H1 (cell line): ENCODE data around the gene HEBP2.

Source experiments
- ASH2L ChIP-seq: fragments of 200-600, 300-600 bp; sonication (generic); IDR thresholded peaks from one replicate; pipeline ENCODE4 v1.7.1; 2017; ENCODE audit warnings: low read length
- CBX8 ChIP-seq: fragments of 300-800, 300-1000 bp; sonication (generic); IDR thresholded peaks from 2 replicates; pipeline ENCODE4 v1.7.1; 2016; ENCODE audit warnings: low read depth, low read length, borderline replicate concordance
- GTF2F1 ChIP-seq: IDR thresholded peaks from 2 replicates; pipeline ENCODE4 v1.6.1; 2012; ENCODE audit warnings: low read depth, low read length, improper control_type of control experiment, borderline replicate concordance
- JUND ChIP-seq: IDR thresholded peaks from 2 replicates; pipeline ENCODE4 v1.6.1; 2011; ENCODE audit warnings: mild to moderate bottlenecking, improper control_type of control experiment, low read length
- NRF1 ChIP-seq: IDR thresholded peaks from 2 replicates; pipeline ENCODE4 v1.6.1; 2011; ENCODE audit warnings: mild to moderate bottlenecking, low read depth, low read length, improper control_type of control experiment
- POLR2A ChIP-seq, 2 experiments: IDR thresholded peaks; 1 replicate in 1 of 2; 2 replicates in 1 of 2; pipeline ENCODE4 v1.6.1; 2011; ENCODE audit warnings: low read depth in 2 of 2, low read length in 2 of 2, mild to moderate bottlenecking in 2 of 2; ENCODE audit errors: control extremely low read depth in 1 of 2
- POLR2AphosphoS5 ChIP-seq: IDR thresholded peaks from 2 replicates; pipeline ENCODE4 v1.6.1; 2011; ENCODE audit warnings: low read depth, low read length
- RFX5 ChIP-seq: IDR thresholded peaks from 2 replicates; pipeline ENCODE4 v1.6.1; 2011; ENCODE audit warnings: low read depth, low read length, improper control_type of control experiment, borderline replicate concordance
- SP1 ChIP-seq: IDR thresholded peaks from 2 replicates; pipeline ENCODE4 v1.6.1; 2011; ENCODE audit warnings: low read depth, low read length
- SUZ12 ChIP-seq: fragments of 200-600 bp; sonication (generic); IDR thresholded peaks from 2 replicates; pipeline ENCODE4 v1.6.1; 2012; ENCODE audit warnings: mild to moderate bottlenecking, inconsistent platforms, low read length, moderate library complexity, mixed read lengths
- TAF1 ChIP-seq: IDR thresholded peaks from 2 replicates; pipeline ENCODE4 v1.6.1; 2011; ENCODE audit warnings: mild to moderate bottlenecking, low read depth, low read length
- TF ChIP-seq, protein P1 (sequence below), 3 experiments: IDR thresholded peaks; 1 replicate in 2 of 3; 2 replicates in 1 of 3; pipeline versions ENCODE4 v1.5.1 to v1.6.1; 2011; ENCODE audit warnings: low read length in 3 of 3, mild to moderate bottlenecking in 3 of 3, inconsistent platforms in 2 of 3, low read depth in 1 of 3, moderate library complexity in 1 of 3; ENCODE audit not compliant: insufficient read depth in 1 of 3; ENCODE audit errors: control extremely low read depth in 1 of 3
- TF ChIP-seq, protein P2 (sequence below): IDR thresholded peaks from 2 replicates; pipeline ENCODE4 v1.6.1; 2011; ENCODE audit warnings: low read length, improper control_type of control experiment
- TF ChIP-seq, protein P3 (sequence below): IDR thresholded peaks from 2 replicates; pipeline ENCODE4 v1.6.1; 2012; ENCODE audit warnings: low read length, inconsistent platforms

DNA sequence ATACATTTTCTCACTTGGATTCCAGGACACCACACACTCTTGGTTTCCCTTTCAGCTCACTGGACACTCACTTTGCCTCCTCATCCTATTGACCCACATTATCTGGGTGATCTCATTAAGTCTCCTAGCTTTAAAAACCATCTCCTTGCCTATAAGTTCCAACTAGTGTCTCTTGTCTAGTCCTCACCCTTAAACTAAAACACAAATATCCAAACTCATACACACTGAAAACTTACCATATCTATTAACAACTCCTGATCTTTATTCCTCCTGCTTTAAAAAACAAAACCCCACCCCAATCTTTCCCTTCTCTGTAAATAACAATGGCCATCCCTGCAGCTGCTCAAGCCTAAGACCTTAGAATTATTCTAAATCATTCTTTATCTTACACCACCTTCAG is 29.8 kb upstream of the HEBP2 start:
- TF ChIP-seq SP1 = no peak
- no peak for TF ChIP-seq SUZ12
- no peak for TF ChIP-seq TAF1
- no peak for TF ChIP-seq POLR2A (IDR thresholded peaks at IDR 0.05; ENCODE audit: control extremely low read depth in 1 of 2, low read depth in 2 of 2, low read length in 2 of 2)
- TF ChIP-seq, protein P1, sequence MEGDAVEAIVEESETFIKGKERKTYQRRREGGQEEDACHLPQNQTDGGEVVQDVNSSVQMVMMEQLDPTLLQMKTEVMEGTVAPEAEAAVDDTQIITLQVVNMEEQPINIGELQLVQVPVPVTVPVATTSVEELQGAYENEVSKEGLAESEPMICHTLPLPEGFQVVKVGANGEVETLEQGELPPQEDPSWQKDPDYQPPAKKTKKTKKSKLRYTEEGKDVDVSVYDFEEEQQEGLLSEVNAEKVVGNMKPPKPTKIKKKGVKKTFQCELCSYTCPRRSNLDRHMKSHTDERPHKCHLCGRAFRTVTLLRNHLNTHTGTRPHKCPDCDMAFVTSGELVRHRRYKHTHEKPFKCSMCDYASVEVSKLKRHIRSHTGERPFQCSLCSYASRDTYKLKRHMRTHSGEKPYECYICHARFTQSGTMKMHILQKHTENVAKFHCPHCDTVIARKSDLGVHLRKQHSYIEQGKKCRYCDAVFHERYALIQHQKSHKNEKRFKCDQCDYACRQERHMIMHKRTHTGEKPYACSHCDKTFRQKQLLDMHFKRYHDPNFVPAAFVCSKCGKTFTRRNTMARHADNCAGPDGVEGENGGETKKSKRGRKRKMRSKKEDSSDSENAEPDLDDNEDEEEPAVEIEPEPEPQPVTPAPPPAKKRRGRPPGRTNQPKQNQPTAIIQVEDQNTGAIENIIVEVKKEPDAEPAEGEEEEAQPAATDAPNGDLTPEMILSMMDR (IDR thresholded peaks at IDR 0.05; ENCODE audit: control extremely low read depth in 1 of 3, insufficient read depth in 1 of 3, low read depth in 1 of 3, low read length in 3 of 3) = no peak
- TF ChIP-seq GTF2F1 = no peak
- no peak for TF ChIP-seq NRF1
- no peak for TF ChIP-seq CBX8
- TF ChIP-seq, protein P2, sequence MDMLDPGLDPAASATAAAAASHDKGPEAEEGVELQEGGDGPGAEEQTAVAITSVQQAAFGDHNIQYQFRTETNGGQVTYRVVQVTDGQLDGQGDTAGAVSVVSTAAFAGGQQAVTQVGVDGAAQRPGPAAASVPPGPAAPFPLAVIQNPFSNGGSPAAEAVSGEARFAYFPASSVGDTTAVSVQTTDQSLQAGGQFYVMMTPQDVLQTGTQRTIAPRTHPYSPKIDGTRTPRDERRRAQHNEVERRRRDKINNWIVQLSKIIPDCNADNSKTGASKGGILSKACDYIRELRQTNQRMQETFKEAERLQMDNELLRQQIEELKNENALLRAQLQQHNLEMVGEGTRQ = no peak
- no peak for TF ChIP-seq RFX5
- TF ChIP-seq ASH2L = no peak
- TF ChIP-seq POLR2AphosphoS5 = no peak
- TF ChIP-seq JUND = no peak
- TF ChIP-seq, protein P3, sequence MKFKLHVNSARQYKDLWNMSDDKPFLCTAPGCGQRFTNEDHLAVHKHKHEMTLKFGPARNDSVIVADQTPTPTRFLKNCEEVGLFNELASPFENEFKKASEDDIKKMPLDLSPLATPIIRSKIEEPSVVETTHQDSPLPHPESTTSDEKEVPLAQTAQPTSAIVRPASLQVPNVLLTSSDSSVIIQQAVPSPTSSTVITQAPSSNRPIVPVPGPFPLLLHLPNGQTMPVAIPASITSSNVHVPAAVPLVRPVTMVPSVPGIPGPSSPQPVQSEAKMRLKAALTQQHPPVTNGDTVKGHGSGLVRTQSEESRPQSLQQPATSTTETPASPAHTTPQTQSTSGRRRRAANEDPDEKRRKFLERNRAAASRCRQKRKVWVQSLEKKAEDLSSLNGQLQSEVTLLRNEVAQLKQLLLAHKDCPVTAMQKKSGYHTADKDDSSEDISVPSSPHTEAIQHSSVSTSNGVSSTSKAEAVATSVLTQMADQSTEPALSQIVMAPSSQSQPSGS = no peak
